ENCODE data around the gene CFAP74. TPM values are rescaled to one million over a fixed set of nuclear protein-coding genes. Genes with fewer than 3 reads are reported as not detected.

The CFAP74 gene
- total RNA-seq, 1 experiment from 2014 or later, result not detected

- Mint-ChIP-seq H3K4me3 (ENCODE audit: unreplicated experiment) (peak overlapping the region; percentile 58), H3K27ac (ENCODE audit: unreplicated experiment) (no peak overlapping the region), H3K36me3 (ENCODE audit: insufficient read depth, unreplicated experiment) (peaks cover 5% of the 10 kb centered on the region), H3K4me1 (ENCODE audit: low read depth, unreplicated experiment) (no peaks in the 10 kb centered on the region), H3K9me3 (ENCODE audit: unreplicated experiment) (no peaks in the 10 kb centered on the region), H3K27me3 (ENCODE audit: insufficient read depth, unreplicated experiment) (no peaks in the 10 kb centered on the region)
- CTCF ChIA-PET, result no interaction called here
- POLR2A ChIA-PET, result no interaction called here
- intact Hi-C loops (cut with micrococcal nuclease; ENCODE audit: unreplicated experiment), result loop anchor here (1.0 kb wide), 2 partner anchors 10 to 28 kb away; partner anchors contain the start of gene GNB1
- no TSS peak for BruUV-seq (replicated peaks)
- Histone ChIP-seq H3K27me3 (replicated peaks; ENCODE audit: control insufficient read depth, insufficient read depth, low read length) (no peaks in the 10 kb centered on the region), H3K9me3 (no peaks in the 10 kb centered on the region), H3K4me3 (ENCODE audit: low read depth, low read length) (peak overlapping the region; percentile 57), H3K4me1 (peaks cover 20% of the 10 kb centered on the region; the same call in 1 of the 2 replicates), H3K36me3 (ENCODE audit: control insufficient read depth, insufficient read depth, low read length) (no peaks in the 10 kb centered on the region)
- TF ChIP-seq CTCF (IDR thresholded peaks at IDR 0.05; ENCODE audit: insufficient read depth in 1 of 2, low read depth in 1 of 2, low read length in 1 of 2, severe bottlenecking in 1 of 2, unreplicated experiment in 1 of 2), result no peak
- peak; percentile 98 for DNase-seq
These were observed 84.1 kb downstream of the CFAP74 start for GRCh38 chr1:1919304-1920056.

- Mint-ChIP-seq H3K4me3 (ENCODE audit: unreplicated experiment) (peak within 1 kb of the TSS; percentile 58), H3K36me3 (ENCODE audit: insufficient read depth, unreplicated experiment) (peaks cover 5% of the 10 kb centered on the region), H3K4me1 (ENCODE audit: low read depth, unreplicated experiment) (no peaks in the 10 kb centered on the region), H3K27me3 (ENCODE audit: insufficient read depth, unreplicated experiment) (no peaks in the 10 kb centered on the region), H3K27ac (ENCODE audit: unreplicated experiment) (no peak within 1 kb of the TSS), H3K9me3 (ENCODE audit: unreplicated experiment) (no peaks in the 10 kb centered on the region)
- Histone ChIP-seq H3K4me1 (peaks cover 20% of the 10 kb centered on the region; the same call in 1 of the 2 replicates), H3K4me3 (ENCODE audit: low read depth, low read length) (peak within 1 kb of the TSS; percentile 57), H3K9me3 (no peaks in the 10 kb centered on the region), H3K36me3 (ENCODE audit: control insufficient read depth, insufficient read depth, low read length) (no peaks in the 10 kb centered on the region), H3K27me3 (replicated peaks; ENCODE audit: control insufficient read depth, insufficient read depth, low read length) (no peaks in the 10 kb centered on the region)
- ChIA-PET CTCF (no interaction called here), POLR2A (no interaction called here)
- peak in 1 of 2 experiments; percentile 19 for TF ChIP-seq CTCF (IDR thresholded peaks at IDR 0.05; ENCODE audit: insufficient read depth in 1 of 2, low read depth in 1 of 2, low read length in 1 of 2, severe bottlenecking in 1 of 2, unreplicated experiment in 1 of 2)
- intact Hi-C loops (cut with micrococcal nuclease; ENCODE audit: unreplicated experiment), result loop anchor here (1.0 kb wide), 2 partner anchors 10 to 28 kb away; partner anchors contain the start of gene GNB1
- BruUV-seq (replicated peaks), result no TSS peak
- peak in 1 of 2 experiments; percentile 87 for DNase-seq
These were observed 84.7 kb downstream of the CFAP74 start, which contains the start of gene TMEM52 for GRCh38 chr1:1918901-1919303. Gene TMEM52, minus strand, starts transcription at chr1:1919279. Its CDS starts 14 bp downstream, at chr1:1919265.

GRCh38 chr1:1917995-1918900, 85.3 kb downstream of the CFAP74 start:
- BruUV-seq (replicated peaks), result TSS peak; percentile 57
- no peak for DNase-seq
- Histone ChIP-seq H3K36me3 (ENCODE audit: control insufficient read depth, insufficient read depth, low read length) (no peaks in the 10 kb centered on the region), H3K27me3 (replicated peaks; ENCODE audit: control insufficient read depth, insufficient read depth, low read length) (no peaks in the 10 kb centered on the region), H3K9me3 (no peaks in the 10 kb centered on the region), H3K4me1 (peaks cover 16% of the 10 kb centered on the region; the same call in 1 of the 2 replicates), H3K4me3 (ENCODE audit: low read depth, low read length) (peak overlapping the region; percentile 57)
- CTCF ChIA-PET, result no interaction called here
- Mint-ChIP-seq H3K9me3 (ENCODE audit: unreplicated experiment) (no peaks in the 10 kb centered on the region), H3K27me3 (ENCODE audit: insufficient read depth, unreplicated experiment) (no peaks in the 10 kb centered on the region), H3K27ac (ENCODE audit: unreplicated experiment) (no peak overlapping the region), H3K36me3 (ENCODE audit: insufficient read depth, unreplicated experiment) (peaks cover 5% of the 10 kb centered on the region), H3K4me3 (ENCODE audit: unreplicated experiment) (peak overlapping the region; percentile 58), H3K4me1 (ENCODE audit: low read depth, unreplicated experiment) (no peaks in the 10 kb centered on the region)
- no peak for TF ChIP-seq CTCF (IDR thresholded peaks at IDR 0.05; ENCODE audit: insufficient read depth in 1 of 2, low read depth in 1 of 2, low read length in 1 of 2, severe bottlenecking in 1 of 2, unreplicated experiment in 1 of 2)
- POLR2A ChIA-PET, result no interaction called here
- intact Hi-C loops (cut with micrococcal nuclease; ENCODE audit: unreplicated experiment), result no loop called here

Measured in Caco-2 (cell line).